HTERT RPE-1 (cell line): ENCODE results near the gene NAPSA.
"Not testable (repeated sequence)": the region's sequence is repeated elsewhere in the genome, so short reads cannot be mapped to it uniquely, and the experiment has no call there.

Experiments used
- in situ Hi-C: fragments of 300-500 bp; cut with MboI; formaldehyde crosslinking; loops from 4 replicates; pipeline ENCODE4 v1.14.3; 2020; ENCODE audit warnings: low sequenced_read_pairs

Gene NAPSA

DNA sequence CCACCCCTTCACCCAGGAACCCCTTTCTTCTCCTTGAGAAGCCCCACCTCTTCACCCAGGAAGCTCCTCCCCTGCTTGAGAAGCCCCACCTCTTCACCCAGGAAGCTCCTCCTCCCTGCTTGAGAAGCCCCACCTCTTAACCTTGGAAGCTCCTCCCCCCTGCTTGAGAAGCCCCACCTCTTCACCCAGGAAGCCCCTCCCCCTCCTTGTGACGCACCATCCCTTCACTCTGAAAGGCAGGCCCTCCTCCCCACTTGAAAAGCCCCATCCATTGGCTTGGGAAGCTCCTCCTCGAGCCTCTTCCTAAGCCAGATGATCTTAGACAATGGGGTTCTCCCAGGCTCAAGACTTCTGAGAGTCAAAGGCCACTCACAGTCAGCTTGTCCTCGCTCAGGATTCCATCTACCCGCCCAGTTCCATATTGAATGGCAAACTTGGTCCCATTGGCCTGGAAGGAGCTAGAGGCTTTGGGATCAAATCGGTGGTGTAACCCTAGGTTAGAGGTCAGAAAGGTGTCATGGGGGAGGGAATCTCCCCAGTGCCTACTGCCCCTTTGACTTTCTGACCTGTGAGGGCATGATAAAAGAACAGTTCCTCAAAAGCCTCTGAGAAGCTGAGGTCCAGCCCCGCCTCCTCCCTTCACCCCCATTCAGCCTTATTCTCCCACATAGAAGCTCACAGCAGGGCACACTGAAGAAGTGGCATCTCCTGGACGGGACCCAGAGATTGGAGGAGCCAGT lies 4.0 kb downstream of the NAPSA start:
- in situ Hi-C loops = no loop called here

DNA sequence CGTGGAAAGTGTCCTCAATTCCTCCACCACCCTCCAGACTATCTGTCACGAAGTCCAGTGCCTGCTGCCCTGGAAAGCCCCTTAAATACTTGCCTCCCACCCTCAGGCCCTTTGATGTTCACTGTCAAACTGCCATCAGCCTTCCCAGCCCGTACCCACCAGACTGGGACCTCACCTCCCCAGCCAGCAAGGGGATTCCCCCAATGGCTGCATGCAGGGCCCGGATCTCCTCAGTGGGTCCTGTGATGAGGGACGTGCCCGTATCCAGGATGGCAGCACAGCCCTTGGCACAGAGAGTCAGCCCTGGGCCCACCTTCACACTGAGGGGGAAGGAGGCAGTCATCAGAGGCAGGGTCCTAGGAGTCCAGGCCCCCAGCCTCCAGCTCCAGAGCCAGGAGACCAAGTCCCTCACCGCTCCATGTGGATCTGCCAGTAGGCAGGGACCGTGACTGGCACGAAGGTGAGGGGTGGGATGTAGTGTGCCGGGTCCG lies 6.1 kb downstream of the NAPSA start:
- in situ Hi-C loops = no loop called here

DNA sequence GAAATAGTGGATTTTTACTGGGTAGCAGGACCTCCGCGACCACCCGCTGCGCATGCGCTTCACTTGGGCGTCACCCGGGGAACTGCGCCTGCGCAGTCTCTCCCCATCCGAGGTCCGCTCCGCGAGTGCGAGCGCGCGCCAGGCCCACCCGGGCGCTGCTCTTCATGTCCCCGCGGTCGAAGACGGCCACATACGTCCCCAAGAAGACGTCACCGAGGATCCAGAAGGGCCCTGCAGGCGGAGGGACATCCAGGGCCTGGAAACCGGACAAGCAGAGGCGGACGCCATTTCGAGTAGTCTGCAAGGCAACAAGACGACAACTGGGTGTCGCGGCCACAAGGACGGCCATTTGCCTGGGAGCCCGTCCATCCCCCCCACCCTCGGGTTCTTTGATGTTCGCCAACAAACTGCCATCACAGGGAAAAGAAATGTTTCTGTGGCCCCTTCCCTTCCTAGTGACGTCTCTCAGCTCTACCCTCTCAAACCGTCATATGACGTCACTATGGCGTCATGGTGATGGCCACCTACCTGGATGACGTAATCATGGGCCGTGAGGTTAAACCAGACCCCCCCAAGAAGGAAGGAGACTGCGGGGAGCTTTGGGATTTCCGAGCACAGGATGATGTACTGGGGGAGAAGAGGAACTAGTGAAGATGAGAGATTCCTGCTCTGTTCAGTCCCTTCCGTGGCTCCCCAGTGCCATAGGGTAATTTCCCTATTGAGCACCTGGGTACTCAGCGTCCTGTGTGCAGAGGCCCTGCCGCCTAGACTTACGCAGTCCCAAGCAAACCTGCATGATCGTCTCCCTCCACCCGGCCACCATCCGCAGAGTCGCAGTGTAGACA lies 6.7 kb downstream of the NAPSA start:
- in situ Hi-C loops = no loop called here

DNA sequence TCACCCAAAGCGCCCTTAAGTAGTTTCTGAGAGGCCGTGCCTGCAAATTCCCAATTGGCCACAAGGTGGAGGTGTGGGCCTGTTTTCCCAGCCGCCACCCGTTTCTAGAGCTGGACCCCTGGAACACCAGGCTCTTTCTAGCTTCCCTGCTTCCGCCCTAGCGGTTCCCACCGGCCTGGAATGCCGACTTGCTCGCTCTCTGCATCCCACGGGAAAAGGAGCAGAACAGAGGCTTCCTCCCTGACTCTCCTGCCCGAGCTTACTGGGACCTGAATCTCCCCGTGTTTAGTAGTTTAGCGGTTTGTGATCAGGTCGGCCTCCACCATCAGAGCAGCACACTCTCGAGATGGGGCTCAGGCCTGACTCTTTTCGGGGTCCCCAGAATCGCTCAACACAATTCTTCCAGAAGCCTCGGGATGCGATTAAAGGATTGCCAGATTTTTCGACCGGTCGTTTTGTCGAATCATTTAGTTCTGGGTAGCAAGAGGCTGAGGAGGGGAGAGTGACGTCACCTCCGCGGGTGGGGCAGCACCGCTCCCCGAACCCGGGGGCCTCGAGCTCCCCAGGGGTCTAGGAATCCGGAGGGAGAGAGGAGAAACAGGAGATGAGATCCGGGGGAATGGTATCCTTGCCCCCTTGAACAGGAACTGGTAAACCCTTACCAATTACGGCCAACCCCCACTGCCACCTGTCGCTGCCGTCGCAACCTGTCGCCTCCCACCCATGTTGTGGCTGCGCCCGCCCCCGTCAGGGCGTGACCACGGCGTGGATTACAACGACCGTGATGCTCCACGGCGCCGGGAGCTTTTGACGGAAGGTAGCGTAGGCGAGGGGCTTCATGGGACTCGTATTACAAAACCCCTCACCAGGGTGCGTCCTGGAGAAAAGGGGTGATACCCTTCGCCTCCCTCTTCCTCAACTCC lies 8.0 kb downstream of the NAPSA start:
- in situ Hi-C loops = no loop called here

DNA sequence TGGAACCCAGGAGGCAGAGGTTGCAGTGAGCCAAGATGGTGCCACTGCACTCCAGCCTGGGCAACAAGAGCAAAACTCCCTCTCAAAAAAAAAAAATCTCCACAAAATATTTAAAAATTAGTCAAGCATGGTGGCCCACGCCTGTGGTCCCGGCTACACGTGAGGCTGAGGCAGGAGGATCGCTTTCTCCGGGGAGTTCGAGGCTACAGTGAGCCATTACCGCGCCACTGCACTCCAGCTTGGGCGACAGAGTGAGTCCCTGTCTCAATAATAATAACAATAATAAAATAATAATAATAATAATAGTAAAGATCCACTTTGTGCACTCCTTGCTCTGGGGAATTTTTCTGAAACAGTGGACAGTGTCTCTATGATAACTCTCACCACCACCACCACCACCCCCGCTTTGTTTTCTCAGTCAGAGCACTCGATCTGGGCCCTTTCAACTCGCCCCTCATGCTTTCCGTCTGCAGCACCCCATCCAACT lies 8.7 kb downstream of the NAPSA start:
- in situ Hi-C loops = no loop called here

GRCh38 chr19:50353487-50353880 lies 12.0 kb downstream of the NAPSA start:
- in situ Hi-C loops = not testable (repeated sequence)

DNA sequence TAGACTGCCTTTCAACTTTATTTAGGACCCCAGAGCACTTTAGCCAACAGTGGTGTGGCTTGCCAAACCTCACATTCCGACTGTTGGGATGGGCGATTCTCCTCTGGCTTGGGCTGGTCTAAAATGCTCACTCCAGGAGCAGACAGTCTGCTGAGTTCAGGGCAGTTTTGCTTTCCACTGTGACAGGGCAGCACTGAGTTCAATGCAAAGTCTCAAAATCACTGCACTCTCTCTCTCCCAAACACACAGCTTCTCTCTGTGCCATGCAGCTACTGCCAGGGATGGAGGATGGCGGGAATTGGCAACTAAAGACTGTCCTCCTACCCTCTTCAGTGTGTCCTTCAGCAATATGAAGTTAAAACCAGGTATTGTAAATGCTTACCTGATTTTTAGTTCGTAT lies 13.2 kb downstream of the NAPSA start:
- in situ Hi-C loops = no loop called here

DNA sequence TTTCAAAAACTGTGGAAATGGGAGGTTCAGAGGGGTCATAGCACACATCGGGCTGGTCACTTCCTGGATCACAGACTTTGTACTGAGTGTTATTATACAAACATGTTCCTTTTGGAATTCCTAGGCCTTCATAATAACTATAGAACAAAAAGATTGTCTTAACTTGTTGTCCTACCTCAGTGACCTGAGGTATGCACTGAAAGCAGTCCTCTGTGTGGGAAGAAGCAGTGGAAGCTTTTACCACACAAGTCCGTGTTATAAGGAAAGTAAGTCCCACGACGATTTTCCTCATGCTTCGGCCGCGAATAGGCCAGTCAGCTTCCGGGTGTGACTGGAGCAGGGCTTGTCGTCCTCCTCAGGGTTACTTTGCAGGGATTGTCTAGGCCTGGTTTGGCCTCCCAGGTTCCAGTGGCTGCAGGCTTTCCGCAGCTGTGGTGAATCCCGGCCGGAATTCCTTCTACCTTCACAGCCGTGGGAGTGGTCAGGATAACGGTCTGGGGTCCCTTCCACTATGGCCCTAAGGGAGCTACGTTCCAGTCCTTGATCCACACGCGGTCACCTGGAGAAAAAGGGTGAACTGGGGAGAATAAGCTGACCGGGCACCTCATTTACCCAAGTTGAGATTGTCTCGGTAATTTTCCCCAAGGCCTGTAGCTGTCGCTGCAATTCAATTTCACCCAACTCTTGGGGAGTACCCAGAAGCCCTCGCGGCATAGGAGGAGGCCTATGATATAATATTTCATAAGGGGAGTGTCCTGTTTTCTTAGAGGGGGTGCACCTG lies 16.0 kb downstream of the NAPSA start:
- in situ Hi-C loops = no loop called here

GRCh38 chr19:50347089-50347581 lies 18.3 kb downstream of the NAPSA start:
- in situ Hi-C loops = not testable (repeated sequence)

GRCh38 chr19:50344661-50345318 lies 20.6 kb downstream of the NAPSA start:
- in situ Hi-C loops = no loop called here

GRCh38 chr19:50341091-50341564 lies 24.3 kb downstream of the NAPSA start:
- in situ Hi-C loops = no loop called here

GRCh38 chr19:50340331-50340730 lies 25.1 kb downstream of the NAPSA start:
- in situ Hi-C loops = no loop called here

- in situ Hi-C loops = not testable (repeated sequence)
Observed at GRCh38 chr19:50337031-50337430, 28.4 kb downstream of the NAPSA start.

DNA sequence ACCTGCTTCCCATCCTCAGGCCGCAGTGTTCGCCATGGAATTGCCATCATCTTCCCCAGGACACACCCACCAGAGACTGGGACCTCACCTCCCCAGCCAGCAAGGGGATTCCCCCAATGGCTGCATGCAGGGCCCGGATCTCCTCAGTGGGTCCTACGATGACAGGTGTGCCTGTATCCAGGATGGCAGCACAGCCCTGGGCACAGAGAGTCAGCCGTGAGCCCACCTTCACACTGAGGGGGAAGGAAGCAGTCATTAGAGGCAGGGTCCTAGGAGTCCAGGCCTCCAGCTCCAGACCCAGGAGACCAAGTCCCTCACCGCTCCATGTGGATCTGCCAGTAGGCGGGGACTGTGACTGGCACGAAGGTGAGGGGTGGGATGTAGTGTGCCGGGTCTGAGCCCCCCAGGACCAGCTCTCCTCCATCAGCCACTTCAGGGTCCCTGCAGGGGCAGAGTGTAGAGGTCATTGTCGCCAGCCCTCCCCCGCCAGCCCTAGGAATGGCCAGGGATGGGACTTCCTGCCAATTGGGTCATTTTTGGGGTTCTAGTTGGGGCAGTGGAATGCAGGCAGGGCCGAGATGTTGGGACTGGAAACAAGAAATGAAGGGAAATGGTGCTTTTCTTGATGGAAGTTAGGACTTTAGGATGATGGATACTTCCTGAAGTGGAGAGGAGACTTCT lies 30.6 kb downstream of the NAPSA start:
- in situ Hi-C loops = no loop called here

- in situ Hi-C loops = no loop called here
Observed at GRCh38 chr19:50333737-50334617, 31.5 kb downstream of the NAPSA start.

DNA sequence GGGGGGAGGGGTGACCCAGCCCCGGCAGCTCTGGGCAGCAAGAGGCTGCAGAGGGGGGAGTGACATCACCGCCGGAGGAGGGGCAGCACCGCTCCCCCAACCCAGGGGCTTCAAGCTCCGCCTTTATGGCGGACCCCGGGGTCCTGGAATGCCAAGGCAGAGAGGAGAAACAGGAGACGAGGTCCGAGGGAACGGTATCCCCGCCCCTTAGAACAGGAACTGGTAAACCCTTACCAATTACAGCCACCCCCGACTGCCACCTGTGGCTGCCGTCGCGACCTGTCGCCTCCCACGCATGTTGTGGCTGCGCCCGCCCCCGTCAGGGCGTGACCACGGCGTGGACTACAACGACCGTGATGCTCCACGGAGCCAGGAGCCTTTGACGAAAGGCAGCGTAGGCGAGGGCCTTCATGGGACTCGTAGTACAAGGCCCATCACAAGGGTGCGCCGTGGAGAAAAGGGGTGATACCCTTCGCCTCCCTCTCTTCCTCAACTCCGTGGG lies 32.2 kb downstream of the NAPSA start:
- in situ Hi-C loops = no loop called here

GRCh38 chr19:50332244-50333038 lies 33.0 kb downstream of the NAPSA start:
- in situ Hi-C loops = no loop called here
